Measurements from ENCODE around the gene MSI2. TPM values are rescaled to one million over a fixed set of nuclear protein-coding genes. Genes with fewer than 3 reads are reported as not detected.

MSI2 gene
- total RNA-seq, 2 donors from 2014 or later, result 88.3 to 114 TPM

DNA sequence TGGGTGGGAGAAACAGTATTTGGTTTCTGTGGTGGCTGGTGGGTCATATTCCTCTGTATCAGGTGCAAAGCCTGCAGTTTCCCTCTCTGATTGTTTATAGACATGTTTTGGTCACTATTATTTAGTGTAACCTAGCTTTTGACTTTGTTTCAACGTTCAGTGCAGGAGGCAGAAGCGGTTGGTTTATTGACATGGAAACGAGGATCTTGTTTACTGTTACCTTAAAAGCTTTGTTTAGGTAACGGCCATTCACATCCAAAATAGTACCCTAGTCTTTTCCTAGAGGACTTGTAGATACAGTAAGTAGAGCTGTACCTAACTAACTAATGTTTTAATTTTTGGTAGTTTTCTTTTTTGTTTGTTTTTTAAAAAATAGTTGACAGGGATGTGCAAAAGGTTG is 3.5 kb downstream of the MSI2 start:
- Histone ChIP-seq H3K9ac (ENCODE audit: extremely low read depth, low read length, poor library complexity, severe bottlenecking) (peak overlapping the region; percentile 26), H3K27ac (ENCODE audit: low read depth, low read length) (no peak overlapping the region), H3K27me3 (ENCODE audit: control insufficient read depth, insufficient read depth, low read length, poor library complexity, severe bottlenecking) (peaks cover 3% of the 10 kb centered on the region), H3K9me3 (ENCODE audit: control insufficient read depth, low read length) (no peaks in the 10 kb centered on the region), H3K4me1 (ENCODE audit: control insufficient read depth, insufficient read depth, low read length) (peaks cover 11% of the 10 kb centered on the region), H3K36me3 (ENCODE audit: control insufficient read depth, insufficient read depth, low read length) (peaks cover 51% of the 10 kb centered on the region), H3K4me3 (ENCODE audit: low read length) (peak overlapping the region; percentile 90)
- Mint-ChIP-seq H3K9me3 (no peaks in the 10 kb centered on the region), H3K36me3 (ENCODE audit: low read depth) (peaks cover 47% of the 10 kb centered on the region), H3K4me3 (peak overlapping the region; percentile 84), H3K27ac (peak overlapping the region; percentile 37), H3K27me3 (ENCODE audit: insufficient read depth) (peaks cover 3% of the 10 kb centered on the region), H3K4me1 (peaks cover 37% of the 10 kb centered on the region)
- peak; percentile 36 for DNase-seq
- 41% methylated on average over 4 of the region's 4 CpGs; no CpG with 5 or more reads in 1 of the 2 experiments for WGBS, 2 experiments (ENCODE audit: insufficient coverage in 1 of 2, insufficient read length in 1 of 2)
- TF ChIP-seq, protein P1, sequence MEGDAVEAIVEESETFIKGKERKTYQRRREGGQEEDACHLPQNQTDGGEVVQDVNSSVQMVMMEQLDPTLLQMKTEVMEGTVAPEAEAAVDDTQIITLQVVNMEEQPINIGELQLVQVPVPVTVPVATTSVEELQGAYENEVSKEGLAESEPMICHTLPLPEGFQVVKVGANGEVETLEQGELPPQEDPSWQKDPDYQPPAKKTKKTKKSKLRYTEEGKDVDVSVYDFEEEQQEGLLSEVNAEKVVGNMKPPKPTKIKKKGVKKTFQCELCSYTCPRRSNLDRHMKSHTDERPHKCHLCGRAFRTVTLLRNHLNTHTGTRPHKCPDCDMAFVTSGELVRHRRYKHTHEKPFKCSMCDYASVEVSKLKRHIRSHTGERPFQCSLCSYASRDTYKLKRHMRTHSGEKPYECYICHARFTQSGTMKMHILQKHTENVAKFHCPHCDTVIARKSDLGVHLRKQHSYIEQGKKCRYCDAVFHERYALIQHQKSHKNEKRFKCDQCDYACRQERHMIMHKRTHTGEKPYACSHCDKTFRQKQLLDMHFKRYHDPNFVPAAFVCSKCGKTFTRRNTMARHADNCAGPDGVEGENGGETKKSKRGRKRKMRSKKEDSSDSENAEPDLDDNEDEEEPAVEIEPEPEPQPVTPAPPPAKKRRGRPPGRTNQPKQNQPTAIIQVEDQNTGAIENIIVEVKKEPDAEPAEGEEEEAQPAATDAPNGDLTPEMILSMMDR (conservative IDR thresholded peaks at IDR 0.05), result no peak

DNA sequence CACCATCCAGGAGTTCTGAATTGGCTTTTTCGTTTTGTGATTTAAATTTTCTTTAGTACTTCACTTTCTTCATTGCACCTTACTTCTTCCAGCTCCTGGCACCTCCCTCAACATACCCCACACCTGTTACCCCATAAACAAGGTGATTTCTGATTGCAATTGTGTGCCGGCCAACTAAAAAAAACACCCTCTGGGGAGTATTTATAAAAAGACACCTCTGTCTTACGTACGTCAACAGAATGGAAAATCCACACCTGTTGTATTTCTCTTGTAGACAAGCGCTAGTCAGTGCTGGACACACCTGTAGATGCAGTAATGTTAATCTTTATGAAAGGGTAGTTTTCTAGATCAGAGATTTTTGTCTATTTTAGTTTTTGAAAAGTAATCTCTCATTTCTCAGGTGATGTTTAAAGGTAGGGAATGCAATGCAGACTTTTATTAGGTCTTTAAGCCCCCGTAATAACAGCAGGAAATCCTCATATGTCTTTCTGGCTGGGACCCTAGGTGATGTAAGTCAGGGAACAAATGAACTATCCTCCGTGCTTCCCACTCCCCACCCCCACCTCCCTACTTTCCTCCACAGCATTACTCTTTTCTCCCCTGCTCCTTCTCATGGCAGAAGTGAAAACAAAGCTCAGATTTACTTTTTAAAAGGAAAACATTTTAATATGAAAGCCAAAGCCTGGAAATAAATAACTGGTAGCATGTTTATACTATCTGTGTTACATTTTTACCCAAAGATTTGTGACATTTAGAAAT is 4.2 kb downstream of the MSI2 start:
- peaks cover 11% of the 10 kb centered on the region for H3K4me1 ChIP-seq (ENCODE audit: control insufficient read depth, insufficient read depth, low read length)
- Mint-ChIP-seq H3K27me3 (ENCODE audit: insufficient read depth) (peaks cover under 1% of the 10 kb centered on the region), H3K4me3 (peak overlapping the region; percentile 84), H3K4me1 (peaks cover 36% of the 10 kb centered on the region), H3K36me3 (ENCODE audit: low read depth) (peaks cover 53% of the 10 kb centered on the region), H3K9me3 (no peaks in the 10 kb centered on the region), H3K27ac (peak overlapping the region; percentile 79)
- H3K27me3 ChIP-seq (ENCODE audit: control insufficient read depth, insufficient read depth, low read length, poor library complexity, severe bottlenecking), result peaks cover under 1% of the 10 kb centered on the region
- TF ChIP-seq, protein P1 (conservative IDR thresholded peaks at IDR 0.05), result no peak
- no peak overlapping the region for H3K27ac ChIP-seq (ENCODE audit: low read depth, low read length)
- H3K9me3 ChIP-seq (ENCODE audit: control insufficient read depth, low read length), result no peaks in the 10 kb centered on the region
- H3K4me3 ChIP-seq (ENCODE audit: low read length), result peak overlapping the region; percentile 90
- 83 to 85% methylated on average over 3 to 7 of the region's 7 CpGs for WGBS, 2 experiments (ENCODE audit: insufficient coverage in 1 of 2, insufficient read length in 1 of 2)
- no peak overlapping the region for H3K9ac ChIP-seq (ENCODE audit: extremely low read depth, low read length, poor library complexity, severe bottlenecking)
- DNase-seq, result peak; percentile 22
- peaks cover 57% of the 10 kb centered on the region for H3K36me3 ChIP-seq (ENCODE audit: control insufficient read depth, insufficient read depth, low read length)

DNA sequence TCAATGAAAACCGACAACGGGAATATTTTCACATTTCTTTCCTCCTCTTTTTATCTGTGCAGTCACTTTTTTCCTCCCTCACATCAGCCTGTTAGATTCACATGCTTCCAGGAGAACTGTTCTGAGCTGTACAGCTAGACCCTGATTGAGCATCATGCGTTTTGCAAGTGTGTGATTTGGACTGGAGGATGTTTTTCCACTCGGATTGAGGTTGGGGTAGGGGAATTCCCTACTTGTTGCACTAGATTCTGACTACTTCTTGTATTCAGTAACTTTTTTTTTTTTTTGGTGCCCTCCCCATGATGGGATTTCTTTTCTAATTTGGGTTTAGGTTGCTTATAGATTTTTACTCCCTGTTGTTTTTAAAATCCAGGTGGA is 4.8 kb downstream of the MSI2 start:
- Mint-ChIP-seq H3K4me3 (peak overlapping the region; percentile 84), H3K27me3 (ENCODE audit: insufficient read depth) (no peaks in the 10 kb centered on the region), H3K36me3 (ENCODE audit: low read depth) (peaks cover 59% of the 10 kb centered on the region), H3K4me1 (peaks cover 35% of the 10 kb centered on the region), H3K9me3 (no peaks in the 10 kb centered on the region), H3K27ac (no peak overlapping the region)
- Histone ChIP-seq H3K4me1 (ENCODE audit: control insufficient read depth, insufficient read depth, low read length) (peaks cover 11% of the 10 kb centered on the region), H3K36me3 (ENCODE audit: control insufficient read depth, insufficient read depth, low read length) (peaks cover 63% of the 10 kb centered on the region), H3K27ac (ENCODE audit: low read depth, low read length) (no peak overlapping the region), H3K9me3 (ENCODE audit: control insufficient read depth, low read length) (no peaks in the 10 kb centered on the region), H3K4me3 (ENCODE audit: low read length) (peak overlapping the region; percentile 90), H3K9ac (ENCODE audit: extremely low read depth, low read length, poor library complexity, severe bottlenecking) (no peak overlapping the region), H3K27me3 (ENCODE audit: control insufficient read depth, insufficient read depth, low read length, poor library complexity, severe bottlenecking) (no peaks in the 10 kb centered on the region)
- 89 to 92% methylated on average over 2 to 4 of the region's 4 CpGs for WGBS, 2 experiments (ENCODE audit: insufficient coverage in 1 of 2, insufficient read length in 1 of 2)
- DNase-seq, result peak; percentile 13
- TF ChIP-seq, protein P1 (conservative IDR thresholded peaks at IDR 0.05), result no peak

Data from endodermal cell (in vitro differentiated cells).